Measurements from ENCODE around the gene EBF3. TPM values are rescaled to one million over a fixed set of nuclear protein-coding genes. Genes with fewer than 3 reads are reported as not detected.
"Not testable (repeated sequence)": the region's sequence is repeated elsewhere in the genome, so short reads cannot be mapped to it uniquely, and the experiment has no call there.

Gene EBF3
- total RNA-seq, 1 experiment from 2014 or later: 56.2 TPM

GRCh38 chr10:129922598-129923123 is 41.4 kb downstream of the EBF3 start:
- no peaks in the 10 kb centered on the region for H3K9me3 ChIP-seq (ENCODE audit: low read depth, low read length, poor library complexity, severe bottlenecking)
- no peaks in the 10 kb centered on the region for H3K27me3 ChIP-seq (replicated peaks; ENCODE audit: insufficient read depth, low read depth, low read length, poor library complexity)
- H3K36me3 ChIP-seq (ENCODE audit: insufficient read depth, low read length, poor library complexity, severe bottlenecking): peaks cover 13% of the 10 kb centered on the region
- no peak for DNase-seq (ENCODE audit: low spot score)
- no peak for TF ChIP-seq EZH2 (IDR thresholded peaks at IDR 0.05; ENCODE audit: borderline replicate concordance, low read depth, low read length, poor library complexity, severe bottlenecking)
- TF ChIP-seq CTCF (conservative IDR thresholded peaks at IDR 0.05; ENCODE audit: low read depth, low read length): no peak
- no peaks in the 10 kb centered on the region for H3K4me1 ChIP-seq (ENCODE audit: insufficient read depth, low read length, poor library complexity, severe bottlenecking)
- H3K27ac ChIP-seq (ENCODE audit: low read depth, low read length, poor library complexity, severe bottlenecking): no peak overlapping the region
- no TSS peak for BruUV-seq (replicated peaks)
- H3K4me3 ChIP-seq (ENCODE audit: low read depth, low read length, poor library complexity, severe bottlenecking): no peak overlapping the region
- ChIA-PET POLR2A (ENCODE audit: low non-redundant PET) (no interaction called here), CTCF (no interaction called here)
- intact Hi-C loops (cut with micrococcal nuclease; ENCODE audit: unreplicated experiment): no loop called here

GRCh38 chr10:129921801-129922597 is 42.1 kb downstream of the EBF3 start:
- intact Hi-C loops (cut with micrococcal nuclease; ENCODE audit: unreplicated experiment): no loop called here
- Histone ChIP-seq H3K36me3 (ENCODE audit: insufficient read depth, low read length, poor library complexity, severe bottlenecking) (peaks cover 13% of the 10 kb centered on the region), H3K4me3 (ENCODE audit: low read depth, low read length, poor library complexity, severe bottlenecking) (no peak overlapping the region), H3K4me1 (ENCODE audit: insufficient read depth, low read length, poor library complexity, severe bottlenecking) (no peaks in the 10 kb centered on the region), H3K27me3 (replicated peaks; ENCODE audit: insufficient read depth, low read depth, low read length, poor library complexity) (no peaks in the 10 kb centered on the region), H3K9me3 (ENCODE audit: low read depth, low read length, poor library complexity, severe bottlenecking) (no peaks in the 10 kb centered on the region), H3K27ac (ENCODE audit: low read depth, low read length, poor library complexity, severe bottlenecking) (no peak overlapping the region)
- BruUV-seq (replicated peaks): no TSS peak
- CTCF ChIA-PET: no interaction called here
- TF ChIP-seq CTCF (conservative IDR thresholded peaks at IDR 0.05; ENCODE audit: low read depth, low read length) (no peak), EZH2 (IDR thresholded peaks at IDR 0.05; ENCODE audit: borderline replicate concordance, low read depth, low read length, poor library complexity, severe bottlenecking) (no peak)
- POLR2A ChIA-PET (ENCODE audit: low non-redundant PET): no interaction called here
- no peak for DNase-seq (ENCODE audit: low spot score)

- peaks cover 13% of the 10 kb centered on the region for H3K36me3 ChIP-seq (ENCODE audit: insufficient read depth, low read length, poor library complexity, severe bottlenecking)
- no peak overlapping the region for H3K4me3 ChIP-seq (ENCODE audit: low read depth, low read length, poor library complexity, severe bottlenecking)
- H3K4me1 ChIP-seq (ENCODE audit: insufficient read depth, low read length, poor library complexity, severe bottlenecking): no peaks in the 10 kb centered on the region
- no peak overlapping the region for H3K27ac ChIP-seq (ENCODE audit: low read depth, low read length, poor library complexity, severe bottlenecking)
- CTCF ChIA-PET: no interaction called here
- DNase-seq (ENCODE audit: low spot score): no peak
- BruUV-seq (replicated peaks): no TSS peak
- POLR2A ChIA-PET (ENCODE audit: low non-redundant PET): no interaction called here
- intact Hi-C loops (cut with micrococcal nuclease; ENCODE audit: unreplicated experiment): no loop called here
- H3K9me3 ChIP-seq (ENCODE audit: low read depth, low read length, poor library complexity, severe bottlenecking): no peaks in the 10 kb centered on the region
- TF ChIP-seq CTCF (conservative IDR thresholded peaks at IDR 0.05; ENCODE audit: low read depth, low read length) (no peak), EZH2 (IDR thresholded peaks at IDR 0.05; ENCODE audit: borderline replicate concordance, low read depth, low read length, poor library complexity, severe bottlenecking) (no peak)
- H3K27me3 ChIP-seq (replicated peaks; ENCODE audit: insufficient read depth, low read depth, low read length, poor library complexity): no peaks in the 10 kb centered on the region
Measured at GRCh38 chr10:129921065-129921670, 42.9 kb downstream of the EBF3 start.

GRCh38 chr10:129920187-129920586 is 43.9 kb downstream of the EBF3 start:
- CTCF ChIA-PET; H3K27ac ChIP-seq (ENCODE audit: low read depth, low read length, poor library complexity, severe bottlenecking); intact Hi-C loops (cut with micrococcal nuclease; ENCODE audit: unreplicated experiment); DNase-seq (ENCODE audit: low spot score); H3K27me3 ChIP-seq (replicated peaks; ENCODE audit: insufficient read depth, low read depth, low read length, poor library complexity); POLR2A ChIA-PET (ENCODE audit: low non-redundant PET); H3K4me3 ChIP-seq (ENCODE audit: low read depth, low read length, poor library complexity, severe bottlenecking); H3K4me1 ChIP-seq (ENCODE audit: insufficient read depth, low read length, poor library complexity, severe bottlenecking); H3K9me3 ChIP-seq (ENCODE audit: low read depth, low read length, poor library complexity, severe bottlenecking); BruUV-seq (replicated peaks): not testable (repeated sequence)
- peaks cover 13% of the 10 kb centered on the region for H3K36me3 ChIP-seq (ENCODE audit: insufficient read depth, low read length, poor library complexity, severe bottlenecking)

Data from A673 (cell line).